HS-27A (cell line): Measurements from ENCODE around the gene SDHB.

Experiments
- DNase-seq: peaks from one replicate; pipeline ENCODE4 v3.0.0-alpha.2; 2012; ENCODE audit warnings: low read depth, missing footprints

The SDHB gene

GRCh38 chr1:16986560-16986959 is 67.3 kb downstream of the SDHB start:
- no peak for DNase-seq

DNA sequence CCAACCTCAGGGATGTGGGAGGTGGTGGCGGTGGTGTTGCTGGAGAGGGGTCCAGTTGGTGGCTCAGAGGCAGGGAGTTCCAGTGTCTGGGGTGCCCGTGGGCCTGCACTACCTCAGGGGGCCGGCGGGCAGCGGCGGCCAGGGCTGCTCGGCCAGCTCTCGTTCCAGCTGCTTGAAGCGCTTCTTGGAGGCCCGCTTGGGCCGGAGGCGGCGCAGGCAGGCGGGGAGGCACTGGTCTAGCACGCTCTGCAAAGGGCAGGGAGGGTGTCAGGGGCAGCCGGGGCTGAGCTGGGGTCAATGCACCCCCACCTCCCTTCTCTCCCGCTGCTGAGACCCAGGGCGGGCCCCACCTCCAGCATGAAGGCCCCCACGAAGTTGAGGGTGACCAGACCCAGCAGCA is 67.7 kb downstream of the SDHB start:
- DNase-seq, result no peak

GRCh38 chr1:16984717-16985116 is 69.1 kb downstream of the SDHB start:
- no peak for DNase-seq

DNA sequence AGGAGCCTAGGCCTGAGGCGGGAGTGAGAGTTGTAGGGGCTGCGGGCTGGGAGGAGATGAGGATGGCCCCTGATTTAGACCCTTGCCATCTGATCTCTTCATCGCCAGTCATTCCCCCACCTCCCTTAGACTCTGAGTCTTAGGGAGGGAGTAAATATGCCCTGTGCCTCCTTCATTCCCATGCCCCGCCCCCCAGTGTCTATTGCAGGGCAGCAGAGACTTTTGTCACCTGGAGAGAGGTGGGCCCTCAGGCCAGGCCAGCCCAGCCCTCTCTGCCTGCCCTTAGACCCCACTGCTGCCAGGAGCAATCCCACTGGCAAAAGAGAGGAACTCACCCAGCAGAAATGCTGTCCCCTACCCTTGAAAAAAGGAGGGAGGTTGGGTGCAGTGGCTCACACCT is 70.2 kb downstream of the SDHB start:
- no peak for DNase-seq

GRCh38 chr1:16982902-16983301 is 70.9 kb downstream of the SDHB start:
- no peak for DNase-seq

- DNase-seq, result peak; percentile 53
These were observed 72.5 kb downstream of the SDHB start for GRCh38 chr1:16981269-16981849.

DNA sequence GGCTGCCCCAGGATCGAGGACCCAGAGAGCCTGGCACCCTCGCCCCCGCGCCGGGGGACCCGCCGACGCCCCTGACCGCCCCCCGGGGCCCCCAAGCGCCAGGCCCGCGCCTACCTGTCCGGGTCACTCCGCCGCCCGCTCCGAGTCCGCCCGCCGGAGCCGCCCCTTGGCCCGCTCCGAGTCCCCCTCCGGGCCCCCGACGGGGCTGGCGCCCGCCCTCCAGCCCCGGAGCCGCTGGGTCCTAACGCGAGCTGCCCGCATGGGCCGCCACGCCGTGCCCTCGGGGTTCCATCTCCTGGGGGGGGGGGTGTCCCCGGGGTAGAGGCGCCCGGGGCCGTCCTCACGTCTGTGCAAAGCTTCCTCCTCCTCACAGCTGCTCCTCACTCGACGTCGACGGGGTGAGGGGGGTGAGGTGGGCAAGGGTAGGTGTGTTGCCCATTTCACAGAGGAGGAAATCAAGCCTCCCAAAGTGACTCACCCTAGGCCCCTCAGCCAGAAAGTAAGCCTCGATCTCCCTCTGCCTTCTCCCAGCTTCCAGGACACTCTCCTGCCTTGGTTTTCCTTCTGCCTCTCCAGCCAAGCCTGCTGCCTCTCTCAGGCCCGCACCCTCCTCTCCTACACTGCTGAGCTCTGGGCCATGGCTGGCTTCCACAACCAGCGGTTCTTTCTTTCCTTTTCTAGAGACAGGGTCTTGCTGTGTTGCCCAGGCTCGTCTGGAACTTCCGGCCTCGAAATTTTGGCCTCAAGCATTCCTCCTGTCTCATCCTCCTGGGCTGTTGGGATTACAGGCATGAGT is 73.2 kb downstream of the SDHB start, which contains the start of gene MFAP2:
MFAP2 (minus strand) TSS at position 148 of the 796 bp plus-strand sequence. CDS start 2,347 bp downstream, outside the sequence.
- no peak for DNase-seq

DNA sequence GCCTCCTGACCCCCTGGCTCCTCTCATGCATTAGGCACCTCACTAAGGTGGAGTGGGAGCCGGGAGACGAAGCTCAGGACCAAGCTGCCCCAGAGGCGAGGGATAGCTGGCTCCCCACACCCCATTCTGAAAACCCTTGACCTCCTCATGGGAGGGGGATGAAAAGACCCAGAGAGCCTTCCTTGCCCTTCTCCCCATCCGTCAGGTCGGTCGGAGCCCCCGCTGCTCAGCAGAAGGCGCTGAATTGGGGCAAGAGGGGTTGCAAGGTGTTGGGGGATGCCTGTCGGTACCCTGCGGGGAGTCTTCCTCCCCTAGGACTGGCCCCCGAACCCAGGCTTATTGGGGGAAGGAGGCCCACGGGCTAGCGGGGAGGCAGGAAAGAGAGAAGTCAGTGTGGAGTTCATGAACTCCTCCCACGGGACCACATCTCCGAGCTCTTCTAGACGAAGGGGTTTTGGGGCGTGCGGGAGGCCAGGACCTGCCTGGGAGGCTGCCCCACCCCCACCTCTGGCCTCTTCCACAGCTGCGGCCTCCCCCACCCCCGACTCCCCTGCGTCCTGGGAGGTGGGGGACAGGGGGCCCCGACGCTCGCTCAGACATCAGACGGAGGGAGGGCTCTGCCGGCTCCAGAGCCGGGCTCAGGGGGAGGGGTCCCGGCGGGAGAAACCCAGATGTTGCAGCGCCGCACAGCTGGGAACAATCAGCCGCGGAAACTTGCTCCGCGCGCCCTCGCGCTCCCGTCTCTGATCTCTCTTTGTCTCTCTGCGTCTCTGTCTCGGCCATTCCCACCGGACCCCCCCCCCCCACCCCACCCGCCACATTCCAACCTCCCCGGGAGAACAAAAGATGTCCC is 74.1 kb downstream of the SDHB start:
- DNase-seq, result no peak

- no peak for DNase-seq
These were observed 75.0 kb downstream of the SDHB start for GRCh38 chr1:16978567-16979474.

GRCh38 chr1:16978139-16978538 is 75.7 kb downstream of the SDHB start:
- DNase-seq, result no peak

DNA sequence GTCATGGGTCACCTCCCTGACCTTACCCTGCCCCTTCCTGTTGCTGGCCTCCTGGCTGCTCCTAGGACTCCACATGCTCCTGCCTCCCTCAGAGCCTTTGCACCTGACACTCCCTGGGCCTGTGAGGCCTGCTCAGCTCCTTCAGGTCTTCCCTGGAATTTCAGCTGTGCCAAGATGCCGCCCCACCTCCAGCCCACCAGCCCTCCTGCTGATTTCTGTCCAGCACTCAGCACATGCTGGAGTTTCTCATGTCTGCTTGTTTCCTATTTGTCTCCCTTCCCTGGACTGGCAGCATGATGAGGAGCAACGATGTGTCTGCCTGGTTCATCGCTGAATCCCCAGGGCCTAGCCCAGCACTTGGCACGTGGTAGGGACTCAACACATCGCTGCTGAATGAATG is 76.5 kb downstream of the SDHB start:
- no peak for DNase-seq

- DNase-seq, result no peak
These were observed 76.9 kb downstream of the SDHB start for GRCh38 chr1:16976966-16977365.

GRCh38 chr1:16975838-16976237 is 78.0 kb downstream of the SDHB start:
- no peak for DNase-seq

- no peak for DNase-seq
These were observed 78.6 kb downstream of the SDHB start for GRCh38 chr1:16975211-16975610.

DNA sequence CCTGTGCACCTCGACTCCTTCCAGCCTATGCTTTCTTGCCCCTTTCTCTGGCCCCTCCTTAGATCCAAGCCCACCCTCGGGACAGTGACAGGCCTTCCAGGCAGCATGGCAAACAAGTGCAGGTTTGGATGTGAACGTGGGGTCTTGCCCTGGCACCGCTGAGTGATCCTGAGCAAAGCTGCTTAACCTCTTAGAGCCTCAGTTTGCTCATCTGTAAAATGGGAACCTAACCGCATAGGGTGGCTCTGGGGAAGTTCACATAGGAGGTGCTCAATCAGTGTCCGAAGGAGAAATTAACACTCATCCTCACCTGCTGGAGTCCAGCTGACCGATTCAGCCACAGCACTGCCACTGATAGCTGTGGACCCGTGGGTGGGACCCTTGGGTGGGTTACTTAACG is 80.6 kb downstream of the SDHB start:
- no peak for DNase-seq

GRCh38 chr1:16972189-16972895 is 81.5 kb downstream of the SDHB start:
- no peak for DNase-seq

- no peak for DNase-seq
These were observed 82.3 kb downstream of the SDHB start for GRCh38 chr1:16971341-16972188.

- no peak for DNase-seq
These were observed 83.5 kb downstream of the SDHB start for GRCh38 chr1:16970132-16970910.

- DNase-seq, result no peak
These were observed 84.2 kb downstream of the SDHB start for GRCh38 chr1:16969651-16970050.
